GM04503 (cell line): ENCODE measurements around the gene VGLL4.

ENCODE experiments used
- DNase-seq: peaks from one replicate; pipeline ENCODE4 v3.0.0-alpha.2; 2012; ENCODE audit warnings: low read depth

The VGLL4 gene

GRCh38 chr3:11653298-11654055 lies 9.8 kb upstream of the VGLL4 start:
- no peak for DNase-seq

- no peak for DNase-seq
Observed at GRCh38 chr3:11651900-11652299, 8.2 kb upstream of the VGLL4 start.

- DNase-seq: no peak
Observed at GRCh38 chr3:11651477-11651876, 7.8 kb upstream of the VGLL4 start.

GRCh38 chr3:11650391-11650790 lies 6.7 kb upstream of the VGLL4 start:
- DNase-seq: no peak

GRCh38 chr3:11648735-11649134 lies 5.0 kb upstream of the VGLL4 start:
- no peak for DNase-seq

- DNase-seq: no peak
Observed at GRCh38 chr3:11643201-11643603, 513 bp downstream of the VGLL4 start.

- DNase-seq: peak; percentile 42
Observed at GRCh38 chr3:11642431-11643191, 1.1 kb downstream of the VGLL4 start.

GRCh38 chr3:11641683-11642430 lies 1.9 kb downstream of the VGLL4 start:
- no peak for DNase-seq

- no peak for DNase-seq
Observed at GRCh38 chr3:11641316-11641682, 2.4 kb downstream of the VGLL4 start.

- no peak for DNase-seq
Observed at GRCh38 chr3:11640009-11640673, 3.6 kb downstream of the VGLL4 start.

GRCh38 chr3:11638495-11639358 lies 5.0 kb downstream of the VGLL4 start:
- DNase-seq: no peak

GRCh38 chr3:11637901-11638458 lies 5.7 kb downstream of the VGLL4 start:
- peak; percentile 92 for DNase-seq

GRCh38 chr3:11636394-11636770 lies 7.3 kb downstream of the VGLL4 start:
- no peak for DNase-seq

- no peak for DNase-seq
Observed at GRCh38 chr3:11635680-11636393, 7.9 kb downstream of the VGLL4 start.

- no peak for DNase-seq
Observed at GRCh38 chr3:11634974-11635612, 8.6 kb downstream of the VGLL4 start.

- no peak for DNase-seq
Observed at GRCh38 chr3:11634081-11634635, 9.6 kb downstream of the VGLL4 start.

GRCh38 chr3:11632966-11633365 lies 10.7 kb downstream of the VGLL4 start:
- DNase-seq: no peak

GRCh38 chr3:11632564-11632963 lies 11.2 kb downstream of the VGLL4 start:
- no peak for DNase-seq

GRCh38 chr3:11631820-11632219 lies 11.9 kb downstream of the VGLL4 start:
- DNase-seq: no peak

GRCh38 chr3:11629716-11630115 lies 14.0 kb downstream of the VGLL4 start:
- DNase-seq: peak; percentile 96
